OCI-LY1 (cell line): ENCODE measurements around the gene SDCCAG8.

ENCODE experiments used
- H2AFZ ChIP-seq: fragments of 200-600 bp; sonication (generic), shearing (Covaris generic); 2 replicates; pipeline ENCODE4 v1.6.0; 2014; ENCODE audit warnings: antibody characterized with exemption, mild to moderate bottlenecking, low read length
- H3F3A ChIP-seq: fragments of 200-600 bp; sonication (generic), shearing (Covaris generic); 2 replicates; pipeline ENCODE4 v1.6.0; 2014; ENCODE audit warnings: mild to moderate bottlenecking, antibody characterized with exemption, low read length, moderate library complexity; ENCODE audit not compliant: insufficient read depth
- H3K27ac ChIP-seq: fragments of 200-600 bp; sonication (generic); 2 replicates; pipeline ENCODE4 v1.5.1; 2014; ENCODE audit warnings: low read length, mixed run types, mild to moderate bottlenecking, low read depth; ENCODE audit not compliant: poor library complexity, severe bottlenecking
- H3K27me3 ChIP-seq: fragments of 200-600 bp; sonication (generic); 2 replicates; pipeline ENCODE4 v1.6.0; 2014; ENCODE audit warnings: antibody characterized with exemption, mild to moderate bottlenecking, low read length, moderate library complexity; ENCODE audit not compliant: insufficient read depth
- H3K36me3 ChIP-seq: fragments of 200-600 bp; sonication (generic); 2 replicates; pipeline ENCODE4 v1.6.1; 2014; ENCODE audit warnings: mild to moderate bottlenecking, antibody characterized with exemption, low read length, moderate library complexity, mixed read lengths; ENCODE audit not compliant: insufficient read depth
- H3K4me1 ChIP-seq: fragments of 200-600 bp; sonication (generic); 2 replicates; pipeline ENCODE4 v1.5.1; 2014; ENCODE audit warnings: mild to moderate bottlenecking, low read length, moderate library complexity; ENCODE audit not compliant: insufficient read depth, severe bottlenecking
- H3K4me2 ChIP-seq: fragments of 200-600 bp; sonication (generic), shearing (Covaris generic); 2 replicates; pipeline ENCODE4 v1.6.1; 2014; ENCODE audit warnings: low read length
- H3K4me3 ChIP-seq: fragments of 200-600 bp; sonication (generic); 2 replicates; pipeline ENCODE4 v1.5.1; 2014; ENCODE audit warnings: low read length, low read depth, mild to moderate bottlenecking, mixed read lengths; ENCODE audit not compliant: poor library complexity, severe bottlenecking
- H3K79me2 ChIP-seq: fragments of 200-600 bp; shearing (Covaris generic); 2 replicates; pipeline ENCODE4 v1.6.1; 2016; ENCODE audit warnings: mixed run types, low read length, mixed read lengths; ENCODE audit not compliant: insufficient read depth
- H3K9ac ChIP-seq: fragments of 200-600 bp; sonication (generic), shearing (Covaris generic); 2 replicates; pipeline ENCODE4 v1.6.1; 2014; ENCODE audit warnings: mild to moderate bottlenecking, low read length, mixed read lengths
- H3K9me2 ChIP-seq: fragments of 200-600 bp; sonication (generic), shearing (Covaris generic); 2 replicates; pipeline ENCODE4 v1.6.1; 2014; ENCODE audit warnings: low read depth, mild to moderate bottlenecking, low read length, mixed read lengths
- H3K9me3 ChIP-seq: fragments of 200-600 bp; shearing (Covaris generic); 2 replicates; pipeline ENCODE4 v1.6.1; 2014; ENCODE audit warnings: low read length, mixed read lengths
- H4K20me1 ChIP-seq: fragments of 200-600 bp; sonication (generic), shearing (Covaris generic); 2 replicates; pipeline ENCODE4 v1.6.0; 2016; ENCODE audit warnings: mild to moderate bottlenecking, low read length; ENCODE audit not compliant: insufficient read depth
- EZH2 ChIP-seq: fragments of 200-600 bp; sonication (generic), shearing (Covaris generic); IDR thresholded peaks from 2 replicates; pipeline ENCODE4 v1.8.0; 2017; ENCODE audit warnings: borderline replicate concordance, mixed run types, mild to moderate bottlenecking, antibody characterized with exemption, low read length, moderate library complexity, mixed read lengths
- TF ChIP-seq, protein P1 (sequence below): fragments of 200-600 bp; sonication (generic), shearing (Covaris generic); IDR thresholded peaks from 2 replicates; pipeline ENCODE4 v1.5.1; 2017; ENCODE audit warnings: mild to moderate bottlenecking, antibody characterized with exemption, low read length, moderate library complexity, mixed read lengths

Gene SDCCAG8

DNA sequence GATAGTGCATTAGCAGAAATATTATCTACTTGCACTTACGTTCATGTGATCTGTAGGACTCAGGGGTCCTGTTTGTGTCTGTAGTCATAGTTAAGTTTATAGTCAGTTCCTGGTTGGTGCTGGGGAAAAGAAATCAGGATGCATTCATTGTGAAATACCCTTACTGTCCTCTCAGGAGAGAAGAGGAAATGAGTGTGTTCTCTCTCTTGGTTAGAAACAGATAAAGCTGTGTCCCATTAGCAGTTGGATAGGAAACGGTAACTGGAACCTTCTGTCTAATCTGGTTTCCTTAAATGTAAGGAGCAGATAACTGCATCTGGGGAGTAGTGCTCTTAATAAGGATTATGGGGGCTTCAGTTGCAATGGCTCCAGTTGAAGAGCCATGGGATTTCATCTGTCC lies 8.9 kb downstream of the SDCCAG8 start:
- H3K4me1 ChIP-seq, result peaks cover 28% of the 10 kb centered on the region
- no peaks in the 10 kb centered on the region for H3K27me3 ChIP-seq
- H4K20me1 ChIP-seq, result no peaks in the 10 kb centered on the region
- H3K4me3 ChIP-seq, result no peak overlapping the region
- H3K27ac ChIP-seq, result no peak overlapping the region
- no peak overlapping the region for H2AFZ ChIP-seq
- no peak overlapping the region for H3K9ac ChIP-seq
- no peaks in the 10 kb centered on the region for H3F3A ChIP-seq
- H3K9me2 ChIP-seq, result no peaks in the 10 kb centered on the region
- H3K36me3 ChIP-seq, result no peaks in the 10 kb centered on the region
- no peak for TF ChIP-seq EZH2
- TF ChIP-seq, protein P1, sequence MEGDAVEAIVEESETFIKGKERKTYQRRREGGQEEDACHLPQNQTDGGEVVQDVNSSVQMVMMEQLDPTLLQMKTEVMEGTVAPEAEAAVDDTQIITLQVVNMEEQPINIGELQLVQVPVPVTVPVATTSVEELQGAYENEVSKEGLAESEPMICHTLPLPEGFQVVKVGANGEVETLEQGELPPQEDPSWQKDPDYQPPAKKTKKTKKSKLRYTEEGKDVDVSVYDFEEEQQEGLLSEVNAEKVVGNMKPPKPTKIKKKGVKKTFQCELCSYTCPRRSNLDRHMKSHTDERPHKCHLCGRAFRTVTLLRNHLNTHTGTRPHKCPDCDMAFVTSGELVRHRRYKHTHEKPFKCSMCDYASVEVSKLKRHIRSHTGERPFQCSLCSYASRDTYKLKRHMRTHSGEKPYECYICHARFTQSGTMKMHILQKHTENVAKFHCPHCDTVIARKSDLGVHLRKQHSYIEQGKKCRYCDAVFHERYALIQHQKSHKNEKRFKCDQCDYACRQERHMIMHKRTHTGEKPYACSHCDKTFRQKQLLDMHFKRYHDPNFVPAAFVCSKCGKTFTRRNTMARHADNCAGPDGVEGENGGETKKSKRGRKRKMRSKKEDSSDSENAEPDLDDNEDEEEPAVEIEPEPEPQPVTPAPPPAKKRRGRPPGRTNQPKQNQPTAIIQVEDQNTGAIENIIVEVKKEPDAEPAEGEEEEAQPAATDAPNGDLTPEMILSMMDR, result no peak
- no peaks in the 10 kb centered on the region; the same call in 1 of the 2 replicates for H3K79me2 ChIP-seq
- no peaks in the 10 kb centered on the region for H3K9me3 ChIP-seq
- no peak overlapping the region for H3K4me2 ChIP-seq

DNA sequence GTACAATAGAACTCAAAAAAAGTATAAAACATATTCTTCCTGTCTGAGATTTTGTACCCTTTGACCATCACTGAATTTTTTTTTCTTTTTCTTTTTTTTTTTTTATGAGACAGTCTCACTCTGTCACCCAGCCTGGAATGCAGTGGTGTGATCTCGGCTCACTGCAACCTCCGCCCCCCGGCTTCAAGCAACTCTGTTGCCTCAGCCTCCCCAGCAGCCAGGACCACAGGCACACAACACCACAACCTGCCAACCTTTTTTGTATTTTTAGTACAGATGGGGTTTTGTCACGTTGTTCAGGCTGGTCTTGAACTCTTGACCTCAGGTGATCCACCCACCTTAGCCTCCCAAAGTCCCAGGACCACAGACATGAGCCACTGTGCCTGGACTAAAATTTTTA lies 10.4 kb downstream of the SDCCAG8 start:
- no peak overlapping the region for H3K4me2 ChIP-seq
- H3F3A ChIP-seq, result no peaks in the 10 kb centered on the region
- H4K20me1 ChIP-seq, result no peaks in the 10 kb centered on the region
- H3K9me3 ChIP-seq, result no peaks in the 10 kb centered on the region
- peaks cover 34% of the 10 kb centered on the region for H3K4me1 ChIP-seq
- H3K9ac ChIP-seq, result no peak overlapping the region
- H2AFZ ChIP-seq, result no peak overlapping the region
- TF ChIP-seq, protein P1, result no peak
- TF ChIP-seq EZH2, result no peak
- no peaks in the 10 kb centered on the region for H3K27me3 ChIP-seq
- H3K4me3 ChIP-seq, result no peak overlapping the region
- H3K36me3 ChIP-seq, result no peaks in the 10 kb centered on the region
- H3K27ac ChIP-seq, result no peak overlapping the region
- no peaks in the 10 kb centered on the region; the same call in 1 of the 2 replicates for H3K79me2 ChIP-seq
- no peaks in the 10 kb centered on the region for H3K9me2 ChIP-seq

DNA sequence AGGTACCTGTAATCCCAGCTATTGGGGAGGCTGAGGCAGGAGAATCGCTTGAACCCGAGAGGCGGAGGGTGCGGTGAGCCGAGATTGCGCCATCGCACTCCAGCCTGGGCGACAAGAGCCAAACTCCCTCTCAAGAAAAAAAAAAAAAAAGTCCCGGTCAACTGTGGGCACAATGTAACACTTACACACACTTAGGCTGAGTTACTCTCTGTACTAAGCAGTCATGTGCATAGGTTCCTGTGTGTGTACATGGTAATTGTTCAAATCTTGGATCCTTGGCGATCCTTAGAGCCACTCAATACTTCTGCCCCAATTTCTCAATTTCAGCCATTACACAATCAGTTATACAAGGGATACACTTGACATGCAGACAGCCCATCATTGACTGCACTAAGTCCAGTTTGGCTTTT lies 11.6 kb downstream of the SDCCAG8 start:
- no peak overlapping the region for H2AFZ ChIP-seq
- no peak overlapping the region for H3K27ac ChIP-seq
- no peaks in the 10 kb centered on the region; the same call in 1 of the 2 replicates for H3K79me2 ChIP-seq
- no peaks in the 10 kb centered on the region for H3K9me2 ChIP-seq
- no peaks in the 10 kb centered on the region for H3K27me3 ChIP-seq
- peaks cover 34% of the 10 kb centered on the region for H3K4me1 ChIP-seq
- H3K9me3 ChIP-seq, result no peaks in the 10 kb centered on the region
- no peaks in the 10 kb centered on the region for H3K36me3 ChIP-seq
- no peaks in the 10 kb centered on the region for H4K20me1 ChIP-seq
- no peak overlapping the region for H3K4me3 ChIP-seq
- H3K9ac ChIP-seq, result no peak overlapping the region; the same call in 1 of the 2 replicates
- peak overlapping the region; percentile 74; the same call in 1 of the 2 replicates for H3K4me2 ChIP-seq
- H3F3A ChIP-seq, result no peaks in the 10 kb centered on the region
- TF ChIP-seq, protein P1, result no peak
- TF ChIP-seq EZH2, result no peak
